A549 (cell line): ENCODE results near the gene PPP4R2.

Source experiments
- CEBPB ChIP-seq, 2 experiments: fragments of >200 bp in 1 of 2; sonication (Bioruptor Twin) in 1 of 2; formaldehyde crosslinking in 1 of 2; IDR thresholded peaks; 2 replicates each; pipeline ENCODE4 v1.6.1; 2012 to 2016
- CHD2 ChIP-seq: fragments of 150-350 bp; IDR thresholded peaks from 2 replicates; pipeline ENCODE4 v1.6.1; 2014; ENCODE audit warnings: low read length; ENCODE audit not compliant: partially characterized antibody
- EHMT2 ChIP-seq: fragments of 200-600 bp; sonication (generic); IDR thresholded peaks from 2 replicates; pipeline ENCODE4 v1.6.1; 2016; ENCODE audit warnings: antibody characterized with exemption, low read depth, mild to moderate bottlenecking, moderate library complexity
- EP300 ChIP-seq, 2 experiments: fragments of >200 bp; sonication (Bioruptor Twin); formaldehyde crosslinking; IDR thresholded peaks; 2 replicates in 1 of 2; 3 replicates in 1 of 2; pipeline ENCODE4 v1.6.1; 2016 to 2017
- FOXS1 ChIP-seq: fragments of 250-450 bp; sonication (Bioruptor Pico); IDR thresholded peaks from 2 replicates; pipeline ENCODE4 v1.5.0; 2020; ENCODE audit warnings: mild to moderate bottlenecking, moderate library complexity
- JUNB ChIP-seq: fragments of >200 bp; sonication (Bioruptor Twin); formaldehyde crosslinking; IDR thresholded peaks from 2 replicates; pipeline ENCODE4 v1.6.1; 2016
- POLR2A ChIP-seq: IDR thresholded peaks from 2 replicates; pipeline ENCODE4 v1.6.1; 2012; ENCODE audit warnings: mild to moderate bottlenecking, low read length
- RAD21 ChIP-seq, 2 experiments: fragments of >200 bp in 1 of 2; sonication (Bioruptor Twin) in 1 of 2; formaldehyde crosslinking in 1 of 2; IDR thresholded peaks in 1 of 2; conservative IDR thresholded peaks in 1 of 2; 2 replicates in 1 of 2; 3 replicates in 1 of 2; pipeline ENCODE4 v1.6.1; 2012 to 2018; ENCODE audit warnings: inconsistent platforms in 1 of 2
- RFX5 ChIP-seq: fragments of 450-650 bp; IDR thresholded peaks from 2 replicates; pipeline ENCODE4 v1.7.1; 2014; ENCODE audit warnings: antibody characterized with exemption, mild to moderate bottlenecking, moderate library complexity
- SMC3 ChIP-seq: fragments of >200 bp; sonication (Bioruptor Twin); formaldehyde crosslinking; IDR thresholded peaks from 3 replicates; pipeline ENCODE4 v1.6.1; 2018; ENCODE audit warnings: inconsistent platforms
- ZC3H11A ChIP-seq: fragments of 450-650 bp; IDR thresholded peaks from 2 replicates; pipeline ENCODE4 v1.6.1; 2014; ENCODE audit warnings: antibody characterized with exemption, mild to moderate bottlenecking
- TF ChIP-seq, protein P1 (sequence below): fragments of >200 bp; sonication (Bioruptor Twin); formaldehyde crosslinking; IDR thresholded peaks from 3 replicates; pipeline ENCODE4 v1.5.1; 2016
- TF ChIP-seq, protein P2 (sequence below): fragments of 200-600 bp; sonication (generic); IDR thresholded peaks from 2 replicates; pipeline ENCODE4 v1.6.1; 2016; ENCODE audit warnings: antibody characterized with exemption, mild to moderate bottlenecking, moderate library complexity
- TF ChIP-seq, protein P3 (sequence below): fragments of 150-350 bp; IDR thresholded peaks from 2 replicates; pipeline ENCODE4 v1.6.1; 2014; ENCODE audit warnings: low read depth, mild to moderate bottlenecking, low read length

DNA sequence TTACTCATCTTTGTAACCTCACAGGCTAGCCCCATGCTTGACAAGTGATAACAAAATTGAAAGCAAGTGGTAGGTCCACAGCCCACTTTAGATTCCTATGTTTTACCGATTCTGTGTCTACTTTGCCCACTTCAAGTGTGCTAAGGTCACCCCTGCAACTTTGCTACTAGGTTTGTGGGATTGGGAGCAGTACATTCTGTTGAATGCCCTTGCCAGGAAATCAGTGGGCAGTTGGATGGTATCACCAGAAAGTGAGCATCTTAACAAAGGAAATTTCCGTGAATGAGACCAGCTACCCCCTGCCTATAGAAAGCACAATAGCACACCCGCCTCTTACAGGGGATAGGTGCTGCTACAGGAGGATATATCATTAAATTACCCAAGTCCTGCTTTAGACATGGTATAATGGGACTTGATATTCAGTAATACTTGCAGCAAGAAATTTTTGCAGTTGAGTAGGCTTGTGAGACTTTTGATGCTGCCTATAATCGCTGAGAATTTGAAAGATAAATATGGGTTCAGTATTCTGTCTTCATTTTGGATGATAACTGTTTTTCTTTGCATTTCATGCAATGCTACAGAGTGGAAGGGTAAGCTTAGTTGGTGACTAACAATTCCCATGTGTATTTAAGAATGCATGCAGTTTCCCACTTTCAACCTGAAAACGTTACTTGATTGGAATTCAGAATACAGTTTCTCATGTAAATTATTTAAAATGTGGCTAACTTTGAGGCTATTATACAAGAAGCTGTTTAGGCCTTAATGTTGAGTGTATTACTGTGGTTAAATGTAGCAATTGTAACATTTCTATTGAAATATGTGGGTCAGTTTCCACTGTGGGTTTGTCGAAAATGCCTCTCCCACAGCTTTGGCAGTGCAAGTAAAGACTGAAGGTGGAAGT lies 74.3 kb downstream of the PPP4R2 start:
- TF ChIP-seq CHD2 = no peak
- TF ChIP-seq, protein P1, sequence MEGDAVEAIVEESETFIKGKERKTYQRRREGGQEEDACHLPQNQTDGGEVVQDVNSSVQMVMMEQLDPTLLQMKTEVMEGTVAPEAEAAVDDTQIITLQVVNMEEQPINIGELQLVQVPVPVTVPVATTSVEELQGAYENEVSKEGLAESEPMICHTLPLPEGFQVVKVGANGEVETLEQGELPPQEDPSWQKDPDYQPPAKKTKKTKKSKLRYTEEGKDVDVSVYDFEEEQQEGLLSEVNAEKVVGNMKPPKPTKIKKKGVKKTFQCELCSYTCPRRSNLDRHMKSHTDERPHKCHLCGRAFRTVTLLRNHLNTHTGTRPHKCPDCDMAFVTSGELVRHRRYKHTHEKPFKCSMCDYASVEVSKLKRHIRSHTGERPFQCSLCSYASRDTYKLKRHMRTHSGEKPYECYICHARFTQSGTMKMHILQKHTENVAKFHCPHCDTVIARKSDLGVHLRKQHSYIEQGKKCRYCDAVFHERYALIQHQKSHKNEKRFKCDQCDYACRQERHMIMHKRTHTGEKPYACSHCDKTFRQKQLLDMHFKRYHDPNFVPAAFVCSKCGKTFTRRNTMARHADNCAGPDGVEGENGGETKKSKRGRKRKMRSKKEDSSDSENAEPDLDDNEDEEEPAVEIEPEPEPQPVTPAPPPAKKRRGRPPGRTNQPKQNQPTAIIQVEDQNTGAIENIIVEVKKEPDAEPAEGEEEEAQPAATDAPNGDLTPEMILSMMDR = no peak
- TF ChIP-seq, protein P2, sequence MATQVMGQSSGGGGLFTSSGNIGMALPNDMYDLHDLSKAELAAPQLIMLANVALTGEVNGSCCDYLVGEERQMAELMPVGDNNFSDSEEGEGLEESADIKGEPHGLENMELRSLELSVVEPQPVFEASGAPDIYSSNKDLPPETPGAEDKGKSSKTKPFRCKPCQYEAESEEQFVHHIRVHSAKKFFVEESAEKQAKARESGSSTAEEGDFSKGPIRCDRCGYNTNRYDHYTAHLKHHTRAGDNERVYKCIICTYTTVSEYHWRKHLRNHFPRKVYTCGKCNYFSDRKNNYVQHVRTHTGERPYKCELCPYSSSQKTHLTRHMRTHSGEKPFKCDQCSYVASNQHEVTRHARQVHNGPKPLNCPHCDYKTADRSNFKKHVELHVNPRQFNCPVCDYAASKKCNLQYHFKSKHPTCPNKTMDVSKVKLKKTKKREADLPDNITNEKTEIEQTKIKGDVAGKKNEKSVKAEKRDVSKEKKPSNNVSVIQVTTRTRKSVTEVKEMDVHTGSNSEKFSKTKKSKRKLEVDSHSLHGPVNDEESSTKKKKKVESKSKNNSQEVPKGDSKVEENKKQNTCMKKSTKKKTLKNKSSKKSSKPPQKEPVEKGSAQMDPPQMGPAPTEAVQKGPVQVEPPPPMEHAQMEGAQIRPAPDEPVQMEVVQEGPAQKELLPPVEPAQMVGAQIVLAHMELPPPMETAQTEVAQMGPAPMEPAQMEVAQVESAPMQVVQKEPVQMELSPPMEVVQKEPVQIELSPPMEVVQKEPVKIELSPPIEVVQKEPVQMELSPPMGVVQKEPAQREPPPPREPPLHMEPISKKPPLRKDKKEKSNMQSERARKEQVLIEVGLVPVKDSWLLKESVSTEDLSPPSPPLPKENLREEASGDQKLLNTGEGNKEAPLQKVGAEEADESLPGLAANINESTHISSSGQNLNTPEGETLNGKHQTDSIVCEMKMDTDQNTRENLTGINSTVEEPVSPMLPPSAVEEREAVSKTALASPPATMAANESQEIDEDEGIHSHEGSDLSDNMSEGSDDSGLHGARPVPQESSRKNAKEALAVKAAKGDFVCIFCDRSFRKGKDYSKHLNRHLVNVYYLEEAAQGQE = no peak
- TF ChIP-seq EHMT2 = no peak
- no peak for TF ChIP-seq RAD21 (conservative IDR thresholded peaks at IDR 0.05 in 1 of 2, IDR thresholded peaks at IDR 0.05 in 1 of 2)
- TF ChIP-seq SMC3 = no peak
- TF ChIP-seq, protein P3, sequence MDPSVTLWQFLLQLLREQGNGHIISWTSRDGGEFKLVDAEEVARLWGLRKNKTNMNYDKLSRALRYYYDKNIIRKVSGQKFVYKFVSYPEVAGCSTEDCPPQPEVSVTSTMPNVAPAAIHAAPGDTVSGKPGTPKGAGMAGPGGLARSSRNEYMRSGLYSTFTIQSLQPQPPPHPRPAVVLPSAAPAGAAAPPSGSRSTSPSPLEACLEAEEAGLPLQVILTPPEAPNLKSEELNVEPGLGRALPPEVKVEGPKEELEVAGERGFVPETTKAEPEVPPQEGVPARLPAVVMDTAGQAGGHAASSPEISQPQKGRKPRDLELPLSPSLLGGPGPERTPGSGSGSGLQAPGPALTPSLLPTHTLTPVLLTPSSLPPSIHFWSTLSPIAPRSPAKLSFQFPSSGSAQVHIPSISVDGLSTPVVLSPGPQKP = no peak
- TF ChIP-seq JUNB = no peak
- no peak for TF ChIP-seq RFX5
- TF ChIP-seq ZC3H11A = no peak
- no peak for TF ChIP-seq EP300 (IDR thresholded peaks at IDR 0.05)
- no peak for TF ChIP-seq CEBPB (IDR thresholded peaks at IDR 0.05)
- no peak for TF ChIP-seq POLR2A
- TF ChIP-seq FOXS1 (CRISPR knock-in tag) = no peak
